IPS DF 19.7 (cell line): ENCODE measurements around the gene NPIPB9.
"Not testable (repeated sequence)": the region's sequence is repeated elsewhere in the genome, so short reads cannot be mapped to it uniquely, and the experiment has no call there.

Experiments
- DNase-seq: peaks from one replicate; pipeline ENCODE4 v3.0.0-alpha.2; 2013; ENCODE audit warnings: low read depth, low spot score

The NPIPB9 gene

DNA sequence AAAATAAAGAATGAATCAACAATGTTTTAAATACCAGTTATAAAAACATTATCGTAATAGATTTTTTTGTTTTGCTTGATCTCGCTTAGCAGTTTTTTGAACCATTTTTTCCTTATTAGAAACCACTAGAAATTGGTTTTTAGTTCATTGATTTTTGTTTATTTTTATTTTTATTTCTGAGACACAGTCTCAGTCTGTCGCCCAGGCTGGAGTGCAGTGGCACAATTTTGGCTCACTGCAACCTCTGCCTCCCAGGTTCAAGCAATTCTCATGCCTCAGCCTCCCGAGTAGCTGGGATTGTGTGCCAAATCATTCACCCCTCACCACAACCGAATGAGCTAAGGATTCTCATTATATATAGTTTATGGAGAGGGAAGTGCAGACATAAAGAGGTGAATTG, at the start of gene NPIPB9:
NPIPB9 (plus strand) TSS at position 301 of the 400 bp plus-strand sequence.
- not testable (repeated sequence) for DNase-seq

- not testable (repeated sequence) for DNase-seq
Observed at GRCh38 chr16:28704246-28704645, 47.3 kb upstream of the NPIPB9 start.

GRCh38 chr16:28711220-28712083, 40.1 kb upstream of the NPIPB9 start, which contains the start of gene EIF3C:
Gene EIF3C (plus strand): TSS chr16:28711464. CDS start chr16:28711687, 223 bp downstream.
- not testable (repeated sequence) for DNase-seq

- DNase-seq: not testable (repeated sequence)
Observed at GRCh38 chr16:28722852-28723650, 28.5 kb upstream of the NPIPB9 start.

DNA sequence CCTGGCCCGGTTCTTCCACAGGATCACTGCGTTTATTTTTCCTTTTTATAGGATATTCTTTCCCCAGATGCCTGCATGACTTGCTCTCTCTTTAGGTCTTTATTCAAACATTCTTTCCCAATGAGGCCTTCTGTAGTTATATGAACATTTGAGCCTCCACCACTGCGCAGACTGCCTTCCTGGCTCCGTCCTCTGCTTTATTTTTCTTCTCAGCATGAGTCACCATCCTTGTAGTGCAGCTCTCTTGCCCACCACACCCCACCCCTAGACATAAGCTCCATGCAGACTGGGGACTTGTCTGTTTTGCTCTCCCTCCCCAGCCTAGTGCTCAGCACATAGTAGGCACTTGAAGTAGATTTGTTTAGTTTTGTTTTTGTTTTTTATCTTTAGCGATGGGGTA, 20.3 kb upstream of the NPIPB9 start:
- not testable (repeated sequence) for DNase-seq

GRCh38 chr16:28732455-28733124, 19.0 kb upstream of the NPIPB9 start:
- not testable (repeated sequence) for DNase-seq

GRCh38 chr16:28739787-28740186, 11.8 kb upstream of the NPIPB9 start:
- DNase-seq: not testable (repeated sequence)

DNA sequence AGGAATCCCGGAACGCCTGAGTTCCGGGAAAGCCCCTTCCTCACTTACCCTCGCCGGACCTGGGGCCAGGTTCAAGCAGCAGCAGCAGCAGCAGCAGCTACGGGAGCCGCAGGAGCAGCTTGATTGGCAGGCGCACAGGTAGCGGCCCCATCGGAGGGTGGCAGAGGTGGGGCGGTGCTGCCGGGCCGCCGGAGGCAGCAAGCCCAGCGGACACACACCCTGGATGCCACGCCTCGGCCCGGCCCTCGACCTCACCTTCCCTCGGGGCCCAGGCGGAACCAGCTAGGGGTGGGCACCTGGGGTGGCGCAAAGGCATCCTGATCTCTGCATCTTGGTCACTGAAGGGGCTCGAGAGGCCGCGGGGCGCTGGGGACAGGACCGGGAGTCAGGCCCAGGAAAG, 11.0 kb upstream of the NPIPB9 start:
- not testable (repeated sequence) for DNase-seq

- not testable (repeated sequence) for DNase-seq
Observed at GRCh38 chr16:28741295-28741694, 10.3 kb upstream of the NPIPB9 start.

DNA sequence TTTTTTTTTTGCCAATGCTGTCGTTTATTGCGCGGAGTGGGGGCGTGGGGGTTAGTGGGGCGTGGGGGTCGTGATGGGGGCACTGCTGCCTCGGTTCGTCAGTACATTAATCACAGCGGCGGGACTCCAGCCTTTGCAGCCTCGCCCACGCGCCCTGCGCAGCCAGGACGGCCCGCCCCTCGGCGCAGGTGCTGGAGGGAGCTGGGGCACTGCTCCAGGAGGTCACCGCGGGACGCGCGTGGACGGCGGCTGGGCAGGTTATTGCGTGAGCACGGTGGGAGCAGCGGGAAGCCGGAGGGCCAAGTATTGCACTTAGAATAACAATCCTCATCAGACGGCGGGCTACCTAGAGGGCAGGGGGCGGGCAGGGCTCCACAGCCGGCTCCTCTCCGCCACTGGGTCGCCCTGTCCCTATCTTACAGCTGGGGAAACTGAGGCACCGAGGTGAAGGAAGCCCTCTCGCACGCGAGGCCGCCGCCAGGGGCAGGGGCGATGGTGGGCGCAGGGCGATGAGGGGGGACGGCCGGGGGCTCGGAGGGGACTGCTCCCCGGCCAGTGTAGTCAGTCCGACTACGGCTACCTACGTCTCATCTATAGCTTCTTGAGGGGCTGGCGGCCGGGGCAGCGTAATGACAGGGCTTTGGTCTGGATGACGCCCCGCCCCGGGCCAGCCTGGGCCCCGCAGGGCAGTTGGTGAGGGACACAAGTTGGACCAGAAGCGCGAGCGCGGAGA, 4.8 kb upstream of the NPIPB9 start:
- not testable (repeated sequence) for DNase-seq

DNA sequence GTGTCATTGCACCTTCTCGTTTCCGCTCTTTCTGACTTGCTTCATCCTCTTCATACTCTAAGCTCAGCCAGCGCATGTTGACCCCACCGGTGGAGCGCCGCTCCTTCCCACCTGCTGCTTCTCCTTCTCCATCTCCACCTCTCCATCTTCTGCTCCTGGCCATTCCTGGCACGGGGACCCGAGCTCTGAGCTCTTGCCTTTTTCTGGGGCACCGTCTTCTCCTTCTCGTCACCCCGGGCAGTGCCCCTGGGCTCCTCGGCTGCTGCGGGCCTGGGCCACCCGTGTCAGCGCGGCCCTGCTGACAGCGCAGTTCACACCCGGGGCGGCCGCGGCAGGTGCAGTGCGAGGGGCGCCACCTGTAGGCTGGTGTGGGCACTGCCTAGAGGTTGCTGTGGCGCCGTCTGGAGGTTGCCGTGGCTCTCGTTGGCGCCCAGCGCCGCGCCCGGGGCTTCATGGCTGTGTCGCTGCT, 1.6 kb upstream of the NPIPB9 start:
- DNase-seq: not testable (repeated sequence)

DNA sequence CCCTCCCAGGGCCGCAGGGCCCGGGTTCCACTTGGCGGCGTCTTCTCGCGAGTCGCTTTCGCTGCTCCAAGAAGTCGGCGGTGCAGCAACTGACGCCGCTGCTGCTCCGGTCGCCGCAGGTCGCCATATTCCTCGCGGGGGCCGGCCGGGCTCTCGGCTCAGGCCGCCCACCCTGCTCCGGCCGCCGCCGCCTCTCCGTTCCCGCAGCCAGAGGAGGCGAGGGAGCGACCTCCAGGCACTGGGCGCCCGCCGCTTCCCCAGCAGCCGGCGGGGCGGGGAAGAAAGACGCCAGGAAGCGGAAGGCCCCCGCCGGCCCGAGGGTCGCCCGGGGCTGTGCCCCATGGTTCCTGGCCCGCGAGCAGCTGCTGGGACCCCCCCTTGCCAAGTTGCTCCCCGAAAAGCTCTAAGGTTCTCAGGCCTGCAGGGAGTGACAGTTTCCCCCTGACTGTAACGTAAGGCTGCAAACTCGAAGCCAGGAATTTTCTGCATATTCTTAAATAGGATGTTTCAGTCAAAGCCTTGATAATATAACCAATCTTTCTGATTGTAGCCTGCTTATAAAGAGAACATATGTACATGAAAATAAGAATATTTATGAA, 1.0 kb upstream of the NPIPB9 start:
- not testable (repeated sequence) for DNase-seq

- DNase-seq: not testable (repeated sequence)
Observed at GRCh38 chr16:28781697-28782096, 30.1 kb downstream of the NPIPB9 start.

- not testable (repeated sequence) for DNase-seq
Observed at GRCh38 chr16:28782357-28782756, 30.8 kb downstream of the NPIPB9 start.

GRCh38 chr16:28802235-28803019, 50.8 kb downstream of the NPIPB9 start:
- not testable (repeated sequence) for DNase-seq

GRCh38 chr16:28807445-28808120, 56.0 kb downstream of the NPIPB9 start:
- not testable (repeated sequence) for DNase-seq

DNA sequence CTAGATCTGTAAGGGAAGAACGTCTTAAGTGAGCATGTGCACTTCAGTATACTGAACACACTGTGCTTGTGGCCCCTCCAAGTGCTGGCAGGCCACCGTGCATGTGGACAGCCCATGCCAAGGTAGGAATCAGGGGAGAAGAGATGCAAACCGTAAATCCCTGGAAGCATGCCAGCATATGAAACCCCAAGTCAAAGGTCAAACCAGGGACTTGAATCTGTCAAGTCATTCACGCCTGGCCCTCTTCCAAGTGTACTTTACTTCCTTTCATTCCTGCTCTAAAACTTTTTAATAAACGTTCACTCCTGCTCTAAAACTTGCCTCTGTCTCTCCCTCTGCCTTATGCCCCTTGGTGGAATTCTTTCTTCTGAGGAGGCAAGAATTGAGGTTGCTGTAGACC, 68.4 kb downstream of the NPIPB9 start:
- no peak for DNase-seq

DNA sequence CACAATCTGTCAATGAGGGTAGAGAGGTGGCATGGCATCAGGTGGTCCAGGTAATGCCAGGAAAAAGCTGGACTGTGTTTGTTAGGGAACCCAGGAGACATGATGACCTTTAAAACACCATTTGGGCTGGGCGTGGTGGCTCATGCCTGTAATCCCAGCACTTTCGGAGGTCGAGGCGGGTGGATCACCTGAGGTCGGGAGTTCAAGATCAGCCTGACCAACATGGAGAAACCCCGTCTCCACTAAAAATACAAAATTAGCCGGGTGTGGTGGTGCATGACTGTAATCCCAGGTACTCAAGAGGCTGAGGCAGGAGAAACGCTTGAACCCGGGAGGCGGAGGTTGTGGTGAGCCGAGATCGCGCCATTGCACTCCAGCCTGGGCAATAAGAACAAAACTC, 69.0 kb downstream of the NPIPB9 start:
- DNase-seq: not testable (repeated sequence)

DNA sequence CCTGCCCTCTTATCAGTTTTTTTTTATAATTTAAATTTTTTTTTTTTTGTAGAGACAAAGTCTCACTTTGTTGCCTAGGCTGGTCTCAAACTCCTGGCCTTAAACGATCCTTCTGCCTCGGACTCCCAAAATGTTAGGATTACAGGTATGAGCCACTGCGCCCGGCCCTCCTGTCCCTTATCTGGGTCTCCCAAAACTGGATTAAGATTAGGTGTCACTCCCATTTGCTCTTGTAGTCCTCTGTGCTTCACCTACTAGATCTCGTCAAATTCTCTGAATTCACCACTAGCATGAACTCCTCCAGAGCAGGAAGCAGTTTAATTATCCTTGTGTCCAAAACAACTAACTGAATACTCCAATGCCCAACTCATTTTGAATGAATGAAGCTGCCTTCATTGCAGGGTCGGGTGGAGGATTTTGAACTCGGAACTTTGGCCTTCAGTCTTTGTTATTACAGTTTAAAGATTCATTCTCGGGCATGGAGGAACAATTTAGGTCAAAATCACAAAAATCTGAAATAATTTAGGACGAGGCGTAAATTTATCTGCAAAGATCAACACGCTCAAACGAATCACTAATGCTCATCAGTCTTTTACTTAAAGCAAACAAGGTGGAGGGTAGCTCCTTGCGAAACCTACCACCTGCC, 70.4 kb downstream of the NPIPB9 start:
- no peak for DNase-seq
